ENCODE results near the gene TPCN2.

GRCh38 chr11:69104856-69105395 is 56.2 kb downstream of the TPCN2 start:
- TF ChIP-seq CTCF (IDR thresholded peaks at IDR 0.05) (no peak), POLR2A (IDR thresholded peaks at IDR 0.05) (no peak)

All from heart left ventricle (tissue), 13 donors.